MM.1S (cell line): ENCODE results near the gene ACD.

Source experiments
- DNase-seq: peaks from one replicate; pipeline ENCODE4 v3.0.0-alpha.2; 2015
- H2AFZ ChIP-seq: fragments of 300-600 bp; sonication (generic); 2 replicates; pipeline ENCODE4 v1.6.0; 2016; ENCODE audit warnings: antibody characterized with exemption, low read length
- H3F3A ChIP-seq: fragments of 300-600 bp; sonication (generic); 2 replicates; pipeline ENCODE4 v1.6.1; 2016; ENCODE audit warnings: mild to moderate bottlenecking, antibody characterized with exemption, low read length, moderate library complexity, mixed read lengths; ENCODE audit not compliant: insufficient read depth
- H3K27ac ChIP-seq: fragments of 300-600 bp; sonication (generic); 2 replicates; pipeline ENCODE4 v1.5.1; 2016; ENCODE audit warnings: mild to moderate bottlenecking, low read length
- H3K27me3 ChIP-seq: fragments of 300-600 bp; sonication (generic); replicated peaks from 2 replicates; pipeline ENCODE4 v1.6.0; 2016; ENCODE audit warnings: low read length; ENCODE audit not compliant: insufficient read depth
- H3K36me3 ChIP-seq: fragments of 300-600 bp; sonication (generic); replicated peaks from 2 replicates; pipeline ENCODE4 v1.6.1; 2016; ENCODE audit warnings: mild to moderate bottlenecking, low read length, mixed read lengths; ENCODE audit not compliant: insufficient read depth
- H3K4me1 ChIP-seq: fragments of 300-600 bp; sonication (generic); 2 replicates; pipeline ENCODE4 v1.6.1; 2016; ENCODE audit warnings: low read length, mixed read lengths
- H3K4me2 ChIP-seq: fragments of 300-600 bp; sonication (generic); 2 replicates; pipeline ENCODE4 v1.6.0; 2016; ENCODE audit warnings: low read depth, low read length
- H3K4me3 ChIP-seq: fragments of 300-600 bp; sonication (generic); 2 replicates; pipeline ENCODE4 v1.5.1; 2016; ENCODE audit warnings: low read length, mixed read lengths
- H3K79me2 ChIP-seq: fragments of 300-600 bp; sonication (generic); 2 replicates; pipeline ENCODE4 v1.6.1; 2016; ENCODE audit warnings: mixed run types, low read length, mixed read lengths
- H3K9ac ChIP-seq: fragments of 300-600 bp; sonication (generic); 2 replicates; pipeline ENCODE4 v1.6.1; 2016; ENCODE audit warnings: low read length, mixed read lengths
- H3K9me2 ChIP-seq: fragments of 300-600 bp; sonication (generic); replicated peaks from 2 replicates; pipeline ENCODE4 v1.6.1; 2016; ENCODE audit warnings: mild to moderate bottlenecking, low read length, mixed read lengths; ENCODE audit not compliant: insufficient read depth
- H3K9me3 ChIP-seq: fragments of 300-600 bp; sonication (generic); replicated peaks from 2 replicates; pipeline ENCODE4 v1.6.1; 2016; ENCODE audit warnings: mild to moderate bottlenecking, low read length, mixed read lengths; ENCODE audit not compliant: insufficient read depth
- H4K20me1 ChIP-seq: fragments of 300-600 bp; sonication (generic); 2 replicates; pipeline ENCODE4 v1.6.1; 2016; ENCODE audit warnings: mild to moderate bottlenecking, low read length, moderate library complexity, mixed read lengths; ENCODE audit not compliant: insufficient read depth
- EZH2 ChIP-seq: fragments of 300-600 bp; sonication (generic); optimal IDR thresholded peaks from 2 replicates; pipeline ENCODE3; 2017; ENCODE audit warnings: low read depth, mild to moderate bottlenecking, antibody characterized with exemption, low read length, mixed read lengths
- EZH2phosphoT487 ChIP-seq: fragments of 300-600 bp; sonication (generic); IDR thresholded peaks from 2 replicates; pipeline ENCODE4 v1.6.1; 2018; ENCODE audit warnings: antibody characterized with exemption, low read length
- TF ChIP-seq, protein P1 (sequence below): fragments of 300-600 bp; sonication (generic); IDR thresholded peaks from 2 replicates; pipeline ENCODE4 v1.5.1; 2016; ENCODE audit warnings: antibody characterized with exemption, low read length, mixed read lengths

ACD gene

DNA sequence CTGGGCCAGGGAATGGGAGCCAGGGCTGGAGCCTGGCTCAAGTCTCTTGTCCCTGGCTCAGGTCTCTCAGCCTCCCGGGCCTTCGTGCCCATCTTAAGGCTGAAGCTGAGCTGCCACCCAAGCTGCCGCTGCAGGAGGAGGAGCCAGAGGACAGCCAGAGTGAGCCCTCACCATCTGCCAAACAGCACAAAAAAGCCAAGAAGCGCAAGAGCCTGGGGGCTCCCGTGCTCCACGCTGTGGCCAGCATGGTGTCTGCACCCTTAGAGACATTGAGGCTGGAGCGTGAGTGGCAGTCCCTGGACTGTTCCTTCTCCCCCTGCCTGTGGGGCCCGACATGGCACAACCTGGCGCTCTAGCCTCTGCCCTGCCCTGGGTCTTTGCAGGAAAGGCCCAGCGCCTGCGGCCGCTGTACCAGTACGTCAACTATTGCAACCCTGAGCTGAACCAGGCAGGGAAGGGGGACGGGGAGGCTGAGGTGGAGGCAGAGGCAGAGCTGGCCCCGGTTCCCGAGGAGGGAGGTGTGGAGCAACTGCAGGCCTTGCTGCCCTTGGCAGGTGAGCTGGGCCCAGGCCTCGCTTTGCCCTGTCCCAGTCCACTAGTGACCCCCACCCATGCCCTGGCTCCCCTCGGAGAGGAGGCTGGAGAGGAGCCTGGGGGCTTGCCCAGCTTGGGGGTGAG is 7.9 kb upstream of the ACD start:
- Histone ChIP-seq H3K9me2 (no peaks in the 10 kb centered on the region), H4K20me1 (no peaks in the 10 kb centered on the region), H2AFZ (peak overlapping the region; percentile 99), H3K4me2 (peak overlapping the region; percentile 98), H3K4me1 (peaks cover 21% of the 10 kb centered on the region), H3K4me3 (peak overlapping the region; percentile 89), H3K9ac (peak overlapping the region; percentile 82; the same call in 1 of the 2 replicates), H3K36me3 (no peaks in the 10 kb centered on the region), H3K27me3 (no peaks in the 10 kb centered on the region), H3F3A (peaks cover 11% of the 10 kb centered on the region), H3K9me3 (no peaks in the 10 kb centered on the region), H3K79me2 (peaks cover 12% of the 10 kb centered on the region; the same call in 1 of the 2 replicates), H3K27ac (peak overlapping the region; percentile 52; the same call in 1 of the 2 replicates)
- TF ChIP-seq EZH2phosphoT487: no peak
- TF ChIP-seq, protein P1, sequence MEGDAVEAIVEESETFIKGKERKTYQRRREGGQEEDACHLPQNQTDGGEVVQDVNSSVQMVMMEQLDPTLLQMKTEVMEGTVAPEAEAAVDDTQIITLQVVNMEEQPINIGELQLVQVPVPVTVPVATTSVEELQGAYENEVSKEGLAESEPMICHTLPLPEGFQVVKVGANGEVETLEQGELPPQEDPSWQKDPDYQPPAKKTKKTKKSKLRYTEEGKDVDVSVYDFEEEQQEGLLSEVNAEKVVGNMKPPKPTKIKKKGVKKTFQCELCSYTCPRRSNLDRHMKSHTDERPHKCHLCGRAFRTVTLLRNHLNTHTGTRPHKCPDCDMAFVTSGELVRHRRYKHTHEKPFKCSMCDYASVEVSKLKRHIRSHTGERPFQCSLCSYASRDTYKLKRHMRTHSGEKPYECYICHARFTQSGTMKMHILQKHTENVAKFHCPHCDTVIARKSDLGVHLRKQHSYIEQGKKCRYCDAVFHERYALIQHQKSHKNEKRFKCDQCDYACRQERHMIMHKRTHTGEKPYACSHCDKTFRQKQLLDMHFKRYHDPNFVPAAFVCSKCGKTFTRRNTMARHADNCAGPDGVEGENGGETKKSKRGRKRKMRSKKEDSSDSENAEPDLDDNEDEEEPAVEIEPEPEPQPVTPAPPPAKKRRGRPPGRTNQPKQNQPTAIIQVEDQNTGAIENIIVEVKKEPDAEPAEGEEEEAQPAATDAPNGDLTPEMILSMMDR: peak; percentile 92
- peak; percentile 96 for DNase-seq

DNA sequence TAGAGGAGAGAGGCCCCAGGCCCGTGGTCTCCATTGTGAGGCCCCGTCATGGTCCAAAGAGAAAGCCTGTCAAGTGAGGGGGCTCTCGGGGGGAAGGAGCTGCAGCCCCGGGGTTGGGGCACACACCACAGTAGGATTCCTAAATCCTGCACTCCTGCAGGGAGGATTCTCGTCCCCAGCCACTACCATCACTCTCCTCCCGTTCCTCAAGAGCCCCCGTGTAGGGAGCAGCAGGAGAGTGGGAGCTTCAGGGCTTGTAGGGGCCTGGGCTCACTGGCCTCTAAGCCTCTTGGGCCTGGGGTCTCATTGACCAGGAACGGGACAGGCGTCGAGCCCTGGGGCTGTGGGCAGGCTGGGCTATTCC is 7.4 kb upstream of the ACD start:
- Histone ChIP-seq H3K4me3 (peak overlapping the region; percentile 89), H4K20me1 (no peaks in the 10 kb centered on the region), H3K4me2 (peak overlapping the region; percentile 98), H3K9me3 (no peaks in the 10 kb centered on the region), H2AFZ (peak overlapping the region; percentile 99), H3K9me2 (no peaks in the 10 kb centered on the region), H3K4me1 (peaks cover 21% of the 10 kb centered on the region), H3K9ac (peak overlapping the region; percentile 82; the same call in 1 of the 2 replicates), H3K79me2 (peaks cover 14% of the 10 kb centered on the region), H3K36me3 (no peaks in the 10 kb centered on the region), H3K27ac (peak overlapping the region; percentile 52; the same call in 1 of the 2 replicates), H3K27me3 (no peaks in the 10 kb centered on the region), H3F3A (peaks cover 11% of the 10 kb centered on the region)
- TF ChIP-seq, protein P1: no peak
- no peak for TF ChIP-seq EZH2
- no peak for TF ChIP-seq EZH2phosphoT487
- DNase-seq: no peak

DNA sequence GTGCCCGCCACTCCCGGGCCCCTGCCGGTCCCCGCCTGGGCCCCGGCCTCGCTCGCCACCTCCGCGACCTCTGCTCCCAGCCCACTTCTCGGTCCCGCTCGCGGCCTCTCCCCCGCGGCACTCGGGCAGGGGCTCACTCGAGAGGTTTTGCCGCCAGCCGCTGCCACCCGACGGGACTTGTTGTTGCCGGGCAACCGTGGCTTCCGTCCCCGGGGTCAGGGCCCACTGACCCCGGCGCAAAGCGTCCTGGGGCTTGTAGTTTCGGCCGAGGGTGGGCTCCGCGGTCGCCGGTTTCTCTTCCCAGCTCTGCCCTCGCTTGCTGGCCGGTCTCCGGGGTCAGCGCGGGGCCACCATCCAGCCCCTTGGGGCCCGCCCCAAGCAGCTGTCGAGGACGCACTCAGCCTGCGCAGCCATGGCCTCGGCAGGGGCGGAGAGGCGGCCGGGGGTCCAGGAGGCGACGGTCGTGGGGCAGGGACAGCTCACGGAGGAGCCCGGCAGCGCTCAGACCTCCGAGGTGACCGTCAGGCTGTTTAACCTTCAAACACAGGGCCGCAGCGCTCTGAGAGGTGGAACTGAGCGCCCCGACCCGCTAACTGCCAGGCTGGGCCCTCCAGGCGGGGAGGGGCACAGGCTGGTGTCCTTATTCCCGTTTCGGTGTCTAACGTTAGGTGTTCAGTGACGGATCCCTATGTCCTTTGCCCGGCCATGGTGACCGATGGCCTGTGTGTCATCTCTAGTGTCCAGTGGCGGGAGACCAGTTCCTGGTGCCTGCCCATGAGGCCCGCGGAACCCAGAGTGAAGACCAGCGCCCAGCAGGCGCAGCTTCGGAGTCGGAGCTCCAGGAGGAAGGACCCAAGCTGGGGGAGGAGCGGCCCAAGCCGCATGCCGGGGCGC is 6.7 kb upstream of the ACD start, which contains the start of the genes C16orf86 and ENKD1:
Gene C16orf86, plus strand, starts transcription at position 256 of the 894 bp plus-strand sequence. Its CDS starts 157 bp downstream, at position 413.
Gene ENKD1, minus strand, starts transcription at position 192 of the 894 bp plus-strand sequence. CDS start 308 bp downstream, outside the sequence.
- TF ChIP-seq EZH2phosphoT487 (no peak), EZH2 (no peak)
- TF ChIP-seq, protein P1: no peak
- peak within 1 kb of the TSS; percentile 99 for H2AFZ ChIP-seq
- H3K4me1 ChIP-seq: peaks cover 23% of the 10 kb centered on the region
- H4K20me1 ChIP-seq: no peaks in the 10 kb centered on the region
- peak within 1 kb of the TSS; percentile 98 for H3K4me2 ChIP-seq
- peaks cover 20% of the 10 kb centered on the region for H3K79me2 ChIP-seq
- H3K4me3 ChIP-seq: peak within 1 kb of the TSS; percentile 89
- peak; percentile 89 for DNase-seq
- peak within 1 kb of the TSS; percentile 82 for H3K9ac ChIP-seq
- no peaks in the 10 kb centered on the region for H3K9me2 ChIP-seq
- peak within 1 kb of the TSS; percentile 52; the same call in 1 of the 2 replicates for H3K27ac ChIP-seq
- no peaks in the 10 kb centered on the region for H3K9me3 ChIP-seq
- peaks cover 11% of the 10 kb centered on the region for H3F3A ChIP-seq
- H3K27me3 ChIP-seq: no peaks in the 10 kb centered on the region
- no peaks in the 10 kb centered on the region for H3K36me3 ChIP-seq
